SK-N-SH treated with all-trans-retinoic acid at 6 μM for 48 hours (cell line): ENCODE data around the gene ZNF221.
"Not testable (repeated sequence)": the region's sequence is repeated elsewhere in the genome, so short reads cannot be mapped to it uniquely, and the experiment has no call there.

Experiments
- ATAC-seq: fragments of 200-7000 bp; cut with Tn5 transposase; 3 replicates; pipeline ENCODE4 v1.9.1; 2020; ENCODE audit warnings: mild to moderate bottlenecking, moderate library complexity
- BACH2 ChIP-seq: fragments of 250-450 bp; sonication (Bioruptor Pico); IDR thresholded peaks from 2 replicates; pipeline ENCODE4 v1.9.0; 2021; ENCODE audit warnings: mild to moderate bottlenecking, borderline replicate concordance
- CREB5 ChIP-seq: fragments of 250-450 bp; sonication (Bioruptor Pico); IDR thresholded peaks from 2 replicates; pipeline ENCODE4 v1.5.1; 2020; ENCODE audit warnings: low read depth, mild to moderate bottlenecking, moderate library complexity
- CSRNP3 ChIP-seq: fragments of 250-450 bp; sonication (Bioruptor Pico); IDR thresholded peaks from 2 replicates; pipeline ENCODE4 v1.5.1; 2021; ENCODE audit warnings: mild to moderate bottlenecking, moderate library complexity
- ESRRG ChIP-seq: fragments of 250-450 bp; sonication (Bioruptor Pico); IDR thresholded peaks from 2 replicates; pipeline ENCODE4 v1.6.1; 2021; ENCODE audit warnings: mild to moderate bottlenecking
- GLIS3 ChIP-seq: fragments of 250-450 bp; sonication (Bioruptor Pico); IDR thresholded peaks from 2 replicates; pipeline ENCODE4 v1.5.0; 2020; ENCODE audit warnings: mild to moderate bottlenecking, moderate library complexity
- PATZ1 ChIP-seq: fragments of 250-450 bp; sonication (Bioruptor Pico); IDR thresholded peaks from 2 replicates; pipeline ENCODE4 v1.8.0; 2020; ENCODE audit warnings: mild to moderate bottlenecking, moderate library complexity, borderline replicate concordance
- PPARA ChIP-seq: fragments of 250-450 bp; sonication (Bioruptor Pico); IDR thresholded peaks from 2 replicates; pipeline ENCODE4 v1.5.0; 2020; ENCODE audit warnings: mild to moderate bottlenecking, borderline replicate concordance
- RARB ChIP-seq: fragments of 250-450 bp; sonication (Bioruptor Pico); IDR thresholded peaks from 2 replicates; pipeline ENCODE4 v1.8.0; 2021; ENCODE audit warnings: mild to moderate bottlenecking, moderate library complexity
- SNAI2 ChIP-seq: fragments of 250-450 bp; sonication (Bioruptor Pico); IDR thresholded peaks from 2 replicates; pipeline ENCODE4 v1.5.0; 2020; ENCODE audit warnings: mild to moderate bottlenecking, moderate library complexity
- TCF4 ChIP-seq: fragments of 250-450 bp; sonication (Bioruptor Pico); IDR thresholded peaks from 2 replicates; pipeline ENCODE4 v1.8.0; 2021; ENCODE audit warnings: mild to moderate bottlenecking, moderate library complexity, borderline replicate concordance
- TOX ChIP-seq: fragments of 250-450 bp; sonication (Bioruptor Pico); IDR thresholded peaks from 2 replicates; pipeline ENCODE4 v1.8.0; 2021; ENCODE audit warnings: mild to moderate bottlenecking, moderate library complexity, borderline replicate concordance
- TSHZ2 ChIP-seq: fragments of 250-450 bp; sonication (Bioruptor Pico); IDR thresholded peaks from 2 replicates; pipeline ENCODE4 v1.5.0; 2020; ENCODE audit warnings: mild to moderate bottlenecking, moderate library complexity
- ZC3H10 ChIP-seq: fragments of 250-450 bp; sonication (Bioruptor Pico); IDR thresholded peaks from 2 replicates; pipeline ENCODE4 v1.5.1; 2021; ENCODE audit warnings: mild to moderate bottlenecking, moderate library complexity
- ZFP3 ChIP-seq: fragments of 250-450 bp; sonication (Bioruptor Pico); IDR thresholded peaks from 2 replicates; pipeline ENCODE4 v1.5.0; 2020; ENCODE audit warnings: mild to moderate bottlenecking, moderate library complexity
- ZFP30 ChIP-seq: fragments of 450-650 bp; formaldehyde crosslinking; IDR thresholded peaks from 2 replicates; pipeline ENCODE4 v1.5.0; 2022; ENCODE audit warnings: mild to moderate bottlenecking, moderate library complexity
- ZNF565 ChIP-seq: fragments of 450-650 bp; formaldehyde crosslinking; conservative IDR thresholded peaks from 2 replicates; pipeline ENCODE4 v1.5.0; 2020; ENCODE audit warnings: low read depth, mild to moderate bottlenecking, moderate library complexity
- ZNF70 ChIP-seq: fragments of 450-650 bp; formaldehyde crosslinking; IDR thresholded peaks from 2 replicates; pipeline ENCODE4 v1.5.0; 2020; ENCODE audit warnings: mild to moderate bottlenecking, moderate library complexity
- ZNF8 ChIP-seq: fragments of 450-650 bp; formaldehyde crosslinking; IDR thresholded peaks from 2 replicates; pipeline ENCODE4 v1.5.0; 2020; ENCODE audit warnings: mild to moderate bottlenecking, moderate library complexity
- TF ChIP-seq, protein P1 (sequence below): fragments of 250-450 bp; sonication (Bioruptor Pico); IDR thresholded peaks from 2 replicates; pipeline ENCODE4 v1.8.0; 2021; ENCODE audit warnings: low read depth, mild to moderate bottlenecking, moderate library complexity, borderline replicate concordance

Gene ZNF221

DNA sequence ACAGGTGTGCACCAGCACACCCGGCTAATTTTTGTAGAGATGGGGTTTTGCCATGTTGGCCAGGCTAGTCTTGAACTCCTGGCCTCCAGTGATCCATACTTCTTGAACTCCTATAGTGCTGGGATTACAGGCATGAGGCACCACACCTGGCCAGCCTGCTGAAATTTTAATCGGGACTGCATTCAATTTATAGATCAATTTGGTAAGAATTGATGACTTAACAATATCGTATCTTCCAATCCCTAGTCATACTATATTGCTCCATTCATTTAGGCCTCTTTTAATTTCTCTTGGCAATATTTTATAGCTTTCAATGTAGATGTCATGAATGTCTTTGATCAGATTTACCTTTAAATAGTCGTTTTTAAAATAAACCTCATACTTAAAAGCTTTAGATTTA is 10.3 kb upstream of the ZNF221 start:
- ATAC-seq = no peak
- TF ChIP-seq TSHZ2 (CRISPR knock-in tag) (no peak), RARB (CRISPR knock-in tag) (no peak), CREB5 (CRISPR knock-in tag) (no peak), PATZ1 (CRISPR knock-in tag) (no peak), GLIS3 (CRISPR knock-in tag) (no peak), BACH2 (CRISPR knock-in tag) (no peak), ZNF8 (no peak), ZFP3 (CRISPR knock-in tag) (no peak)

- ATAC-seq = no peak
- TF ChIP-seq ZNF70 (CRISPR knock-in tag) (no peak), ZNF8 (no peak), ZFP30 (CRISPR knock-in tag) (no peak), TOX (CRISPR knock-in tag) (no peak), TCF4 (CRISPR knock-in tag) (no peak), GLIS3 (CRISPR knock-in tag) (no peak), ESRRG (CRISPR knock-in tag) (no peak)
- TF ChIP-seq, protein P1, sequence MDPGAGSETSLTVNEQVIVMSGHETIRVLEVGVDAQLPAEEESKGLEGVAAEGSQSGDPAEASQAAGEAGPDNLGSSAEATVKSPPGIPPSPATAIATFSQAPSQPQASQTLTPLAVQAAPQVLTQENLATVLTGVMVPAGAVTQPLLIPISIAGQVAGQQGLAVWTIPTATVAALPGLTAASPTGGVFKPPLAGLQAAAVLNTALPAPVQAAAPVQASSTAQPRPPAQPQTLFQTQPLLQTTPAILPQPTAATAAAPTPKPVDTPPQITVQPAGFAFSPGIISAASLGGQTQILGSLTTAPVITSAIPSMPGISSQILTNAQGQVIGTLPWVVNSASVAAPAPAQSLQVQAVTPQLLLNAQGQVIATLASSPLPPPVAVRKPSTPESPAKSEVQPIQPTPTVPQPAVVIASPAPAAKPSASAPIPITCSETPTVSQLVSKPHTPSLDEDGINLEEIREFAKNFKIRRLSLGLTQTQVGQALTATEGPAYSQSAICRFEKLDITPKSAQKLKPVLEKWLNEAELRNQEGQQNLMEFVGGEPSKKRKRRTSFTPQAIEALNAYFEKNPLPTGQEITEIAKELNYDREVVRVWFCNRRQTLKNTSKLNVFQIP (CRISPR knock-in tag) = no peak
- TF ChIP-seq, all 23 proteins: peak for 0
These were observed 9.8 kb upstream of the ZNF221 start for GRCh38 chr19:43941209-43941608.

- not testable (repeated sequence) for ATAC-seq
These were observed 3.6 kb upstream of the ZNF221 start for GRCh38 chr19:43947412-43947811.

GRCh38 chr19:43949803-43950202 is 1.2 kb upstream of the ZNF221 start:
- ATAC-seq = not testable (repeated sequence)

GRCh38 chr19:43956827-43957226 is 5.8 kb downstream of the ZNF221 start:
- ATAC-seq = no peak
- TF ChIP-seq TSHZ2 (CRISPR knock-in tag) (no peak), ZFP30 (CRISPR knock-in tag) (no peak), SNAI2 (CRISPR knock-in tag) (no peak), PPARA (no peak), ZC3H10 (CRISPR knock-in tag) (no peak), CSRNP3 (no peak), ZNF70 (CRISPR knock-in tag) (no peak), BACH2 (CRISPR knock-in tag) (no peak), ZNF565 (no peak), ZNF8 (no peak)
- TF ChIP-seq, protein P1 (CRISPR knock-in tag) = no peak
